SK-N-SH (cell line): ENCODE measurements around the gene HEPACAM. TPM values are rescaled to one million over a fixed set of nuclear protein-coding genes. Genes with fewer than 3 reads are reported as not detected.

ENCODE experiments used
- CTCF ChIA-PET: fragments of 300-600, 350-600 bp; formaldehyde crosslinking; extraction: SDS; loops from one replicate; lab custom pipeline; 2021; lab: Yijun Ruan, JAX
- POLR2A ChIA-PET: fragments of 350-600 bp; sonication (Branson Sonifier 250); formaldehyde crosslinking; extraction: SDS; loops from one replicate; lab custom pipeline; 2020; ENCODE audit warnings: antibody characterized with exemption, inconsistent platforms; lab: Yijun Ruan, JAX
- DNase-seq: peaks from one replicate; pipeline ENCODE4 v3.0.0; 2012
- H2AFZ ChIP-seq: fragments of 200-600 bp; sonication (generic); 2 replicates; pipeline ENCODE4 v1.8.1; 2016; ENCODE audit warnings: antibody characterized with exemption, mild to moderate bottlenecking, low read depth
- H3F3A ChIP-seq: fragments of 200-600 bp; sonication (generic); replicated peaks from 2 replicates; pipeline ENCODE3; 2016; ENCODE audit warnings: antibody characterized with exemption, mild to moderate bottlenecking; ENCODE audit not compliant: insufficient read depth
- H3K27ac ChIP-seq, 2 experiments: fragments of 200-500 bp in 1 of 2; fragments of 200-600 bp in 1 of 2; sonication (Bioruptor generic) in 1 of 2; sonication (generic), shearing (Covaris generic) in 1 of 2; 2 replicates each; pipeline versions ENCODE4 v1.5.1 to v1.6.1; 2014 to 2016; ENCODE audit warnings: low read depth in 2 of 2, inconsistent platforms in 1 of 2, low read length in 1 of 2, mild to moderate bottlenecking in 1 of 2, mixed read lengths in 1 of 2
- H3K27me3 ChIP-seq: fragments of 200-600 bp; sonication (generic), shearing (Covaris generic); 2 replicates; pipeline ENCODE4 v1.6.1; 2016; ENCODE audit warnings: mixed run types; ENCODE audit not compliant: insufficient read depth
- H3K36me3 ChIP-seq, 2 experiments: fragments of 200-500 bp in 1 of 2; fragments of 200-600 bp in 1 of 2; sonication (Bioruptor generic) in 1 of 2; sonication (generic) in 1 of 2; replicated peaks in 1 of 2; 2 replicates each; pipeline versions ENCODE3 to v1.5.1; 2014 to 2016; ENCODE audit warnings: low read length in 1 of 2, mild to moderate bottlenecking in 1 of 2; ENCODE audit not compliant: insufficient read depth in 2 of 2, control insufficient read depth in 1 of 2
- H3K4me1 ChIP-seq, 2 experiments: fragments of 200-500 bp in 1 of 2; fragments of 200-600 bp in 1 of 2; sonication (Bioruptor generic) in 1 of 2; sonication (generic), shearing (Covaris generic) in 1 of 2; 2 replicates each; pipeline versions ENCODE4 v1.5.1 to v1.6.1; 2014 to 2016; ENCODE audit warnings: low read depth in 1 of 2, low read length in 1 of 2, mixed run types in 1 of 2; ENCODE audit not compliant: insufficient read depth in 2 of 2, control insufficient read depth in 1 of 2
- H3K4me2 ChIP-seq: fragments of 200-600 bp; sonication (generic), shearing (Covaris generic); 2 replicates; pipeline ENCODE4 v1.6.1; 2017; ENCODE audit warnings: mixed run types
- H3K4me3 ChIP-seq, 2 experiments: fragments of 200-500 bp in 1 of 2; fragments of 200-600 bp in 1 of 2; sonication (Bioruptor generic) in 1 of 2; sonication (generic), shearing (Covaris generic) in 1 of 2; 2 replicates each; pipeline versions ENCODE4 v1.5.1 to v1.8.1; 2014 to 2016; ENCODE audit warnings: low read depth in 2 of 2, inconsistent platforms in 1 of 2, low read length in 1 of 2, mild to moderate bottlenecking in 1 of 2, mixed read lengths in 1 of 2, moderate library complexity in 1 of 2
- H3K79me2 ChIP-seq: fragments of 200-600 bp; sonication (generic); 2 replicates; pipeline ENCODE4 v1.8.1; 2017; ENCODE audit warnings: mild to moderate bottlenecking; ENCODE audit not compliant: insufficient read depth
- H3K9ac ChIP-seq: fragments of 200-600 bp; sonication (generic); 2 replicates; pipeline ENCODE4 v1.6.1; 2017; ENCODE audit warnings: mixed run types
- H3K9me2 ChIP-seq: fragments of 200-600 bp; sonication (generic); 2 replicates; pipeline ENCODE4 v1.6.1; 2017; ENCODE audit warnings: mixed run types
- H3K9me3 ChIP-seq: fragments of 200-600 bp; sonication (generic); 2 replicates; pipeline ENCODE4 v1.6.1; 2017; ENCODE audit warnings: mixed run types, mild to moderate bottlenecking, moderate library complexity
- H4K20me1 ChIP-seq: fragments of 200-600 bp; sonication (generic); 2 replicates; pipeline ENCODE4 v1.6.1; 2017; ENCODE audit warnings: mild to moderate bottlenecking, mixed run types; ENCODE audit not compliant: insufficient read depth
- ELF1 ChIP-seq: IDR thresholded peaks from 2 replicates; pipeline ENCODE4 v1.4.0; 2012
- FOXM1 ChIP-seq: IDR thresholded peaks from 2 replicates; pipeline ENCODE4 v1.4.0; 2012; ENCODE audit warnings: low read depth, mild to moderate bottlenecking
- GATA2 ChIP-seq: sonication (generic); formaldehyde crosslinking; IDR thresholded peaks from 2 replicates; pipeline ENCODE4 v1.5.0; 2020; ENCODE audit warnings: mild to moderate bottlenecking, missing genetic modification reagents
- NFIC ChIP-seq: IDR thresholded peaks from 2 replicates; pipeline ENCODE4 v1.4.0; 2012; ENCODE audit warnings: borderline replicate concordance
- RCOR1 ChIP-seq: fragments of 150-350 bp; IDR thresholded peaks from 2 replicates; pipeline ENCODE4 v1.6.1; 2017; ENCODE audit warnings: antibody characterized with exemption, low read length
- WGBS: methylation state at CpG from one replicate; pipeline ENCODE4 v1.1.6; 2017; ENCODE audit warnings: low lambda C conversion rate; 5-methylcytosine and 5-hydroxymethylcytosine counted together
- polyA plus RNA-seq, 3 experiments: library from polyadenylated mRNA; depleted of rRNA; stranded (reverse); fragments of >200 nt; gene quantifications; 2 replicates each; pipeline ENCODE4 v1.2.3, GENCODE V29; 2012
- TF ChIP-seq, protein P1 (sequence below): fragments of 200-600 bp; sonication (generic); IDR thresholded peaks from 2 replicates; pipeline ENCODE4 v1.6.1; 2017; ENCODE audit warnings: antibody characterized with exemption, mild to moderate bottlenecking, moderate library complexity
- TF ChIP-seq, protein P2 (sequence below): IDR thresholded peaks from 2 replicates; pipeline ENCODE4 v1.6.1; 2012; ENCODE audit warnings: mild to moderate bottlenecking, low read depth, low read length, moderate library complexity
- TF ChIP-seq, protein P3 (sequence below): IDR thresholded peaks from 2 replicates; pipeline ENCODE4 v1.4.0; 2012; ENCODE audit warnings: low read depth, borderline replicate concordance
- TF ChIP-seq, protein P4 (sequence below): fragments of 150-350 bp; IDR thresholded peaks from 2 replicates; pipeline ENCODE4 v1.6.1; 2016; ENCODE audit warnings: mild to moderate bottlenecking, low read depth, low read length

The HEPACAM gene
- polyA plus RNA-seq, 1 of the 3 experiments (the other 2 are of a cell fraction) = not detected

DNA sequence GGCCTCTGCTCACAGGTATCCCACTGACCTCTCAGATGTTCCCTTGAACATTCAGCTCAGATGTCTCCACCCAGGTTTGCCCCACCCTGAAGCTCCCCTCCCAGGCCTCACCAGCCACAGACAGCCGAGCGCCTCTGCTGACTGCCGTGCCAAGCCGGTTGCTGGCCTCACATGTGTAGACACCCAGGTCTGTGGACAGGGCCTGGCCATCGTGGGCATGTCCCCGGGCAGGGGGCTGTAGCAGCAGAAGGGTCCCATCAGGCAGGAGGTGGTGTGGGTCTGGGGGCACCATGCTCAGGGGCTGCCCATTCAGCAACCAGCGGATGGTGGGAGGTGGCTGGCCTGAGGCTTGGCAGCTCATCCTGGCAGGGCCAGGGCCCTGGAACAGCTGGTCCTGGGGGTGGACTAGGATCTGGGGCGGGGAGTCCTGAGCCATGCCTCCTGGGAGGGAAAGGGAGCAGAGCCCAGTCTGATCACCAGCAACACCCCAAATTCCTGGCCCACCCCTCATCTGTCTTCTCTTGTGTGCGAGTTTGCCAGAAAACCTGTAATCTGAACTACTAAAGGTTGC lies 38.9 kb downstream of the HEPACAM start:
- Histone ChIP-seq H3F3A (peaks cover 37% of the 10 kb centered on the region), H3K27me3 (no peaks in the 10 kb centered on the region), H3K4me1 (peaks cover 4 to 34% of the 10 kb centered on the region in 2 experiments; a peak in 3 of 4 replicates), H3K4me2 (no peak overlapping the region), H3K27ac (peak overlapping the region in 1 of 2 experiments; percentile 96; a peak in 2 of 4 replicates), H3K4me3 (no peak overlapping the region), H4K20me1 (no peaks in the 10 kb centered on the region), H3K9me2 (no peaks in the 10 kb centered on the region), H3K79me2 (no peaks in the 10 kb centered on the region)
- 96% methylated on average over 3 of the region's 9 CpGs for WGBS
- POLR2A ChIA-PET = no interaction called here
- DNase-seq = peak; percentile 12
- TF ChIP-seq GATA2 (CRISPR knock-in tag) (no peak), RCOR1 (no peak), ELF1 (no peak)
- TF ChIP-seq, protein P1, sequence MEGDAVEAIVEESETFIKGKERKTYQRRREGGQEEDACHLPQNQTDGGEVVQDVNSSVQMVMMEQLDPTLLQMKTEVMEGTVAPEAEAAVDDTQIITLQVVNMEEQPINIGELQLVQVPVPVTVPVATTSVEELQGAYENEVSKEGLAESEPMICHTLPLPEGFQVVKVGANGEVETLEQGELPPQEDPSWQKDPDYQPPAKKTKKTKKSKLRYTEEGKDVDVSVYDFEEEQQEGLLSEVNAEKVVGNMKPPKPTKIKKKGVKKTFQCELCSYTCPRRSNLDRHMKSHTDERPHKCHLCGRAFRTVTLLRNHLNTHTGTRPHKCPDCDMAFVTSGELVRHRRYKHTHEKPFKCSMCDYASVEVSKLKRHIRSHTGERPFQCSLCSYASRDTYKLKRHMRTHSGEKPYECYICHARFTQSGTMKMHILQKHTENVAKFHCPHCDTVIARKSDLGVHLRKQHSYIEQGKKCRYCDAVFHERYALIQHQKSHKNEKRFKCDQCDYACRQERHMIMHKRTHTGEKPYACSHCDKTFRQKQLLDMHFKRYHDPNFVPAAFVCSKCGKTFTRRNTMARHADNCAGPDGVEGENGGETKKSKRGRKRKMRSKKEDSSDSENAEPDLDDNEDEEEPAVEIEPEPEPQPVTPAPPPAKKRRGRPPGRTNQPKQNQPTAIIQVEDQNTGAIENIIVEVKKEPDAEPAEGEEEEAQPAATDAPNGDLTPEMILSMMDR = no peak
- TF ChIP-seq, protein P2, sequence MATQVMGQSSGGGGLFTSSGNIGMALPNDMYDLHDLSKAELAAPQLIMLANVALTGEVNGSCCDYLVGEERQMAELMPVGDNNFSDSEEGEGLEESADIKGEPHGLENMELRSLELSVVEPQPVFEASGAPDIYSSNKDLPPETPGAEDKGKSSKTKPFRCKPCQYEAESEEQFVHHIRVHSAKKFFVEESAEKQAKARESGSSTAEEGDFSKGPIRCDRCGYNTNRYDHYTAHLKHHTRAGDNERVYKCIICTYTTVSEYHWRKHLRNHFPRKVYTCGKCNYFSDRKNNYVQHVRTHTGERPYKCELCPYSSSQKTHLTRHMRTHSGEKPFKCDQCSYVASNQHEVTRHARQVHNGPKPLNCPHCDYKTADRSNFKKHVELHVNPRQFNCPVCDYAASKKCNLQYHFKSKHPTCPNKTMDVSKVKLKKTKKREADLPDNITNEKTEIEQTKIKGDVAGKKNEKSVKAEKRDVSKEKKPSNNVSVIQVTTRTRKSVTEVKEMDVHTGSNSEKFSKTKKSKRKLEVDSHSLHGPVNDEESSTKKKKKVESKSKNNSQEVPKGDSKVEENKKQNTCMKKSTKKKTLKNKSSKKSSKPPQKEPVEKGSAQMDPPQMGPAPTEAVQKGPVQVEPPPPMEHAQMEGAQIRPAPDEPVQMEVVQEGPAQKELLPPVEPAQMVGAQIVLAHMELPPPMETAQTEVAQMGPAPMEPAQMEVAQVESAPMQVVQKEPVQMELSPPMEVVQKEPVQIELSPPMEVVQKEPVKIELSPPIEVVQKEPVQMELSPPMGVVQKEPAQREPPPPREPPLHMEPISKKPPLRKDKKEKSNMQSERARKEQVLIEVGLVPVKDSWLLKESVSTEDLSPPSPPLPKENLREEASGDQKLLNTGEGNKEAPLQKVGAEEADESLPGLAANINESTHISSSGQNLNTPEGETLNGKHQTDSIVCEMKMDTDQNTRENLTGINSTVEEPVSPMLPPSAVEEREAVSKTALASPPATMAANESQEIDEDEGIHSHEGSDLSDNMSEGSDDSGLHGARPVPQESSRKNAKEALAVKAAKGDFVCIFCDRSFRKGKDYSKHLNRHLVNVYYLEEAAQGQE = no peak
- TF ChIP-seq, protein P3, sequence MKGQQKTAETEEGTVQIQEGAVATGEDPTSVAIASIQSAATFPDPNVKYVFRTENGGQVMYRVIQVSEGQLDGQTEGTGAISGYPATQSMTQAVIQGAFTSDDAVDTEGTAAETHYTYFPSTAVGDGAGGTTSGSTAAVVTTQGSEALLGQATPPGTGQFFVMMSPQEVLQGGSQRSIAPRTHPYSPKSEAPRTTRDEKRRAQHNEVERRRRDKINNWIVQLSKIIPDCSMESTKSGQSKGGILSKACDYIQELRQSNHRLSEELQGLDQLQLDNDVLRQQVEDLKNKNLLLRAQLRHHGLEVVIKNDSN = no peak
- TF ChIP-seq, all 33 proteins: peak for 0
- Histone ChIP-seq H2AFZ (peak overlapping the region; percentile 47; the same call in 1 of the 2 replicates), H3K9me3 (no peaks in the 10 kb centered on the region), H3K36me3 (no peaks in the 10 kb centered on the region), H3K9ac (0 out of 2 replicates have a peak overlapping the region, but pooled peaks have one; percentile 64)
- CTCF ChIA-PET = interaction anchor here (1.2 kb wide), 2 partner anchors 23 to 31 kb away, joined by 3 read pairs; no protein-coding TSS in a partner anchor

DNA sequence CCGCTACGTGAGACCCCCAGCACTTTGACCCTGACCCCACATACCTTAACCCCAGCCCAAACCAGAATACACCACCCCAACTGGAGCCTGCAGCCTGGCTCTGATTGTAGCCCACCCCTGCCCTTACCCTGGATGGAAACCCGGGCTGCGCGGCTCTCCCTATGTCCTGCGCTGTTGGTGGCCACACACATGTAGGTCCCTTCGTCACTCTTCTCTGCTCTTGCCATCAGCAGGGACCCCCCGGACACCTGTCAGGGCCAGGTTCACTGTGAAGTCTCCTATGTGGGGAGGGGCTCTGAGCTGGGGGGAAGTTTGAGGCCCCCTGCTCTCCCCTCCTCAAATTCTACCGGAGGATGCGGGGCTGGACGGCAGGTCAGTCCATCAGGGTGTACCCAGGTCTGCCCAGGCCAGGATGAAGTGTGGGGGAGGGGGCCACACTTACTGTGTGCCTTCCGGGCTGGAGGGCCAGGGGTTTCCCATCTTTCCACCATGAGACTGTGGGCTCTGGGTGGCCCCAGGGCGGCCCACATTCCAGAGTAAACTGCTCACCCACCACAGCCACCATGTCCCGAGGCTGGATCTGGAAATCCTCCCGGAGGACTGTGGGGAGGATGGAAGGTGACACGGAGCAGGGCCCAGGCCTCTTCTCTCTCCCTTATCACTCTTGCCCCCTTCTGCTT lies 39.6 kb downstream of the HEPACAM start:
- peaks cover 37% of the 10 kb centered on the region for H3F3A ChIP-seq
- no peaks in the 10 kb centered on the region for H3K36me3 ChIP-seq
- no peaks in the 10 kb centered on the region for H3K9me2 ChIP-seq
- no peak overlapping the region for H2AFZ ChIP-seq
- DNase-seq = peak; percentile 8
- H3K27ac ChIP-seq = no peak overlapping the region
- no peak overlapping the region for H3K4me2 ChIP-seq
- H4K20me1 ChIP-seq = no peaks in the 10 kb centered on the region
- TF ChIP-seq, protein P4, sequence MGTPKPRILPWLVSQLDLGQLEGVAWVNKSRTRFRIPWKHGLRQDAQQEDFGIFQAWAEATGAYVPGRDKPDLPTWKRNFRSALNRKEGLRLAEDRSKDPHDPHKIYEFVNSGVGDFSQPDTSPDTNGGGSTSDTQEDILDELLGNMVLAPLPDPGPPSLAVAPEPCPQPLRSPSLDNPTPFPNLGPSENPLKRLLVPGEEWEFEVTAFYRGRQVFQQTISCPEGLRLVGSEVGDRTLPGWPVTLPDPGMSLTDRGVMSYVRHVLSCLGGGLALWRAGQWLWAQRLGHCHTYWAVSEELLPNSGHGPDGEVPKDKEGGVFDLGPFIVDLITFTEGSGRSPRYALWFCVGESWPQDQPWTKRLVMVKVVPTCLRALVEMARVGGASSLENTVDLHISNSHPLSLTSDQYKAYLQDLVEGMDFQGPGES = no peak
- TF ChIP-seq NFIC = no peak
- no peak for TF ChIP-seq GATA2 (CRISPR knock-in tag)
- no peak for TF ChIP-seq FOXM1
- TF ChIP-seq, all 33 proteins: peak for 0
- Histone ChIP-seq H3K9me3 (no peaks in the 10 kb centered on the region), H3K4me1 (peaks cover 4 to 34% of the 10 kb centered on the region in 2 experiments; a peak in 3 of 4 replicates), H3K27me3 (no peaks in the 10 kb centered on the region), H3K4me3 (no peak overlapping the region), H3K9ac (no peak overlapping the region), H3K79me2 (no peaks in the 10 kb centered on the region)
- WGBS = 82% methylated on average over 7 of the region's 16 CpGs
- ChIA-PET POLR2A (no interaction called here), CTCF (interaction anchor here (1.2 kb wide), 1 partner anchor 30 kb away, joined by 3 read pairs; no protein-coding TSS in a partner anchor)
